GM13977 (cell line): ENCODE results near the gene HAP1.

Experiments used
- DNase-seq: peaks from one replicate; pipeline ENCODE4 v3.0.0; 2012; ENCODE audit warnings: low spot score
- CTCF ChIP-seq: IDR thresholded peaks from 2 replicates; pipeline ENCODE4 v1.5.1; 2012; ENCODE audit warnings: mild to moderate bottlenecking, control low read depth; ENCODE audit not compliant: insufficient read depth; ENCODE audit errors: extremely low read depth, missing control alignments
- in situ Hi-C: fragments of 300-500 bp; cut with MboI; formaldehyde crosslinking; loops from one replicate; pipeline ENCODE4 v1.12.0; 2022; ENCODE audit warnings: low sequenced_read_pairs, low pct_unique_long_range_greater_than_20kb, mixed read lengths, inconsistent platforms; ENCODE audit not compliant: unreplicated experiment

The HAP1 gene

GRCh38 chr17:41682631-41683030, 51.8 kb downstream of the HAP1 start:
- in situ Hi-C loops, result no loop called here
- DNase-seq, result no peak
- no peak for TF ChIP-seq CTCF

GRCh38 chr17:41681776-41682175, 52.7 kb downstream of the HAP1 start:
- no peak for TF ChIP-seq CTCF
- no peak for DNase-seq
- in situ Hi-C loops, result no loop called here

GRCh38 chr17:41680426-41681040, 53.9 kb downstream of the HAP1 start:
- in situ Hi-C loops, result no loop called here
- no peak for DNase-seq
- TF ChIP-seq CTCF, result no peak

GRCh38 chr17:41679740-41680425, 54.6 kb downstream of the HAP1 start:
- DNase-seq, result no peak
- no peak for TF ChIP-seq CTCF
- in situ Hi-C loops, result no loop called here

- peak; percentile 56 for TF ChIP-seq CTCF
- in situ Hi-C loops, result no loop called here
- peak; percentile 36 for DNase-seq
These were observed 55.3 kb downstream of the HAP1 start for GRCh38 chr17:41678907-41679739.

GRCh38 chr17:41678411-41678906, 56.0 kb downstream of the HAP1 start:
- in situ Hi-C loops, result no loop called here
- no peak for DNase-seq

More at GRCh38 chr17:41678411-41678906, 56.0 kb downstream of the HAP1 start:
- TF ChIP-seq CTCF, result no peak
